A673 (cell line): ENCODE measurements around the gene CINP. TPM values are rescaled to one million over a fixed set of nuclear protein-coding genes. Genes with fewer than 3 reads are reported as not detected.

Experiments used
- BruUV-seq: library from RNA; stranded (reverse); fragments of 400-500 nt; replicated peaks from 2 replicates; lab custom pipeline; 2021; lab: Mats Ljungman, UMichigan
- CTCF ChIA-PET: fragments of 300-600 bp; sonication (Branson Sonifier 250); formaldehyde crosslinking; loops from one replicate; lab custom pipeline; 2022; ENCODE audit warnings: antibody characterized with exemption; lab: Charles Lee
- POLR2A ChIA-PET: fragments of 300-600 bp; sonication (Branson Sonifier 250); formaldehyde crosslinking; loops from one replicate; lab custom pipeline; 2022; ENCODE audit warnings: antibody characterized with exemption; ENCODE audit not compliant: low non-redundant PET; lab: Charles Lee
- DNase-seq: peaks from one replicate; pipeline ENCODE4 v3.0.0-alpha.2; 2015; ENCODE audit warnings: low spot score
- H3K27ac ChIP-seq: fragments of 200-600 bp; sonication (generic); 2 replicates; pipeline ENCODE4 v1.5.1; 2016; ENCODE audit warnings: mixed run types, low read depth, mild to moderate bottlenecking, mixed read lengths, antibody characterized with exemption, low read length; ENCODE audit not compliant: poor library complexity, severe bottlenecking
- H3K27me3 ChIP-seq: fragments of 200-600 bp; sonication (generic); replicated peaks from 2 replicates; pipeline ENCODE4 v1.6.1; 2017; ENCODE audit warnings: mixed run types, low read depth, mild to moderate bottlenecking, mixed read lengths, antibody characterized with exemption, low read length; ENCODE audit not compliant: insufficient read depth, poor library complexity
- H3K36me3 ChIP-seq: fragments of 200-600 bp; sonication (generic); 2 replicates; pipeline ENCODE4 v1.6.1; 2016; ENCODE audit warnings: mixed run types, mild to moderate bottlenecking, mixed read lengths, antibody characterized with exemption, low read length; ENCODE audit not compliant: insufficient read depth, poor library complexity, severe bottlenecking
- H3K4me1 ChIP-seq: fragments of 200-600 bp; sonication (generic); 2 replicates; pipeline ENCODE4 v1.6.1; 2017; ENCODE audit warnings: mixed run types, mild to moderate bottlenecking, mixed read lengths, antibody characterized with exemption, low read length; ENCODE audit not compliant: insufficient read depth, poor library complexity, severe bottlenecking
- H3K4me3 ChIP-seq: fragments of 200-600 bp; sonication (generic); 2 replicates; pipeline ENCODE4 v1.5.1; 2016; ENCODE audit warnings: low read depth, mixed run types, mild to moderate bottlenecking, mixed read lengths, low read length; ENCODE audit not compliant: poor library complexity, severe bottlenecking
- H3K9me3 ChIP-seq: fragments of 200-600 bp; sonication (generic); 2 replicates; pipeline ENCODE4 v1.6.1; 2016; ENCODE audit warnings: mixed run types, low read depth, mild to moderate bottlenecking, mixed read lengths, antibody characterized with exemption, low read length; ENCODE audit not compliant: poor library complexity, severe bottlenecking
- EZH2 ChIP-seq: fragments of 200-600 bp; sonication (generic); IDR thresholded peaks from 2 replicates; pipeline ENCODE4 v1.6.1; 2017; ENCODE audit warnings: borderline replicate concordance, low read depth, mild to moderate bottlenecking, mixed read lengths, antibody characterized with exemption, low read length; ENCODE audit not compliant: poor library complexity, severe bottlenecking
- intact Hi-C: fragments of 100-400 bp; cut with micrococcal nuclease; formaldehyde crosslinking; loops from one replicate; pipeline ENCODE4 v1.10.0; 2022; ENCODE audit not compliant: unreplicated experiment
- total RNA-seq: library from RNA; stranded (reverse); gene quantifications from 2 replicates; pipeline ENCODE4 v1.2.3, GENCODE V29; 2021
- TF ChIP-seq, protein P1 (sequence below): fragments of 300-800, 200-600 bp; sonication (generic); conservative IDR thresholded peaks from 2 replicates; pipeline ENCODE4 v1.5.1; 2017; ENCODE audit warnings: low read depth, mild to moderate bottlenecking, antibody characterized with exemption, low read length, moderate library complexity, mixed read lengths

The CINP gene
- total RNA-seq, 1 experiment from 2014 or later, result 46.6 TPM

DNA sequence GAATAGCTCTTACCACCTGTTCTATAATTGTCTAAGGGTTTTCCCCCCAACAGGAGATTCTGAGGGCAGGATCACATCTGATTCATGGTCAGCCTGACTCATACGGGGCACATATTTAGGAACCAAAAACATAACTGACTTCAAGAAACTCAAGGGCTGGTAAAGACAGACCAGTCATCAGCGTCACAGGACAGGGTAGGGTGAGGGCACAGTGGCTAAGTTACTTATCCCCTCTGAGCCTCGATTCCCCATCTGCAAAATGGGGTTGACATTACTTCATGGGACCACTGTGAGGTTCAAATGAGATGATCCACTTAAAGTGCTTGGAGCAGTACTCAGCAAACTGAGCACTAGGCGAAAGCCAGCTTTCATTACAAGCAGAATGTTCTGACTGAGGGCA is 606 bp downstream of the CINP start:
- POLR2A ChIA-PET, result no interaction called here
- Histone ChIP-seq H3K4me3 (peak overlapping the region; percentile 86), H3K9me3 (no peaks in the 10 kb centered on the region), H3K27me3 (no peaks in the 10 kb centered on the region), H3K4me1 (peaks cover 10% of the 10 kb centered on the region), H3K27ac (peak overlapping the region; percentile 88), H3K36me3 (no peaks in the 10 kb centered on the region)
- BruUV-seq, result TSS peak; percentile 74
- CTCF ChIA-PET, result interaction anchor here (0.9 kb wide), 1 partner anchor 76 kb away, joined by 3 read pairs; no protein-coding TSS in a partner anchor
- intact Hi-C loops, result no loop called here
- DNase-seq, result no peak
- TF ChIP-seq, protein P1, sequence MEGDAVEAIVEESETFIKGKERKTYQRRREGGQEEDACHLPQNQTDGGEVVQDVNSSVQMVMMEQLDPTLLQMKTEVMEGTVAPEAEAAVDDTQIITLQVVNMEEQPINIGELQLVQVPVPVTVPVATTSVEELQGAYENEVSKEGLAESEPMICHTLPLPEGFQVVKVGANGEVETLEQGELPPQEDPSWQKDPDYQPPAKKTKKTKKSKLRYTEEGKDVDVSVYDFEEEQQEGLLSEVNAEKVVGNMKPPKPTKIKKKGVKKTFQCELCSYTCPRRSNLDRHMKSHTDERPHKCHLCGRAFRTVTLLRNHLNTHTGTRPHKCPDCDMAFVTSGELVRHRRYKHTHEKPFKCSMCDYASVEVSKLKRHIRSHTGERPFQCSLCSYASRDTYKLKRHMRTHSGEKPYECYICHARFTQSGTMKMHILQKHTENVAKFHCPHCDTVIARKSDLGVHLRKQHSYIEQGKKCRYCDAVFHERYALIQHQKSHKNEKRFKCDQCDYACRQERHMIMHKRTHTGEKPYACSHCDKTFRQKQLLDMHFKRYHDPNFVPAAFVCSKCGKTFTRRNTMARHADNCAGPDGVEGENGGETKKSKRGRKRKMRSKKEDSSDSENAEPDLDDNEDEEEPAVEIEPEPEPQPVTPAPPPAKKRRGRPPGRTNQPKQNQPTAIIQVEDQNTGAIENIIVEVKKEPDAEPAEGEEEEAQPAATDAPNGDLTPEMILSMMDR, result no peak
- no peak for TF ChIP-seq EZH2

DNA sequence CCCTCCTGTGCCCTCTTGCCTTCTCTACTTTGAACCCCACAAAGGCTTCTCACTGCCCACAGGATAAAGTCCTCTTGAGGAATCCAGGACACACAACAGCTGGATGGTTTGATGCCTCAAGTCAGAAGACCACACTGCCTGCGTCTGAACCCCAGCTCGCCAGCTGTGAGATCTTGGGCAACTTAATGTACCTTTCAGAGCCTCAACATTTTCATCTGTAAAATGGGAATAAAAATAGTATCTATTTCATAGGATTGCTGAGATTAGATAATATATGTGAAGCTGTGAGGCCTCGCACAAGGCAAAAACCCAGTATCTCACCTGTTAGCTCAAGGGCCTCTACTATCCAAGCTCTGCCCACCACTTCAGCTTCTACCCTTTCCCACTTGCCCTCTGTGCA is 2.3 kb downstream of the CINP start:
- intact Hi-C loops, result no loop called here
- POLR2A ChIA-PET, result no interaction called here

DNA sequence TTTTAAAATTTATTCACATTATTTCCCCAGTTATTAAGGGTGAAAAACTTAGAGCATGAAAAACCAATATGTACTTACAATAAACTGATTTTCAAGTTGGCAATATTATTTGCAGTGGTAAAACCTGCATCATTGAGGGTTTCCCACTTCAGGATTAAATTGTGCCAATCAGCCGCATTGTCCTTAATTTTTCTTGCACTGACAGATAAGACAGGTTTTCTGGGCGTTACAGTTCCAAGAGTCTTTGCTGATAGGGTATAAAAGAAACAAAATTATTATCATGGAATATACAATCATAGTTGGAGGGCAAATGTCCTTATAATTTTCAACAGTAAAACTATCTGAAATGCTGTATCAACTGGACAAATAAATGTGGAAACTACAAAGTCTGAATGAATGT is 3.3 kb downstream of the CINP start:
- no peak for TF ChIP-seq EZH2
- TF ChIP-seq, protein P1, result no peak
- CTCF ChIA-PET, result no interaction called here
- POLR2A ChIA-PET, result interaction anchor here (0.7 kb wide), 1 partner anchor 41 kb away, joined by 3 read pairs; no protein-coding TSS in a partner anchor
- intact Hi-C loops, result no loop called here
- H3K9me3 ChIP-seq, result no peaks in the 10 kb centered on the region
- no peak overlapping the region for H3K27ac ChIP-seq
- H3K36me3 ChIP-seq, result peaks cover 3% of the 10 kb centered on the region
- H3K4me1 ChIP-seq, result peaks cover 10% of the 10 kb centered on the region
- no peak overlapping the region for H3K4me3 ChIP-seq
- no peak for DNase-seq
- no TSS peak for BruUV-seq
- H3K27me3 ChIP-seq, result no peaks in the 10 kb centered on the region

More for the DNA sequence above, 2.3 kb downstream of the CINP start:
- Histone ChIP-seq H3K9me3 (no peaks in the 10 kb centered on the region), H3K4me1 (peaks cover 10% of the 10 kb centered on the region), H3K27me3 (no peaks in the 10 kb centered on the region), H3K4me3 (no peak overlapping the region), H3K36me3 (peaks cover 3% of the 10 kb centered on the region), H3K27ac (no peak overlapping the region)
- BruUV-seq, result no TSS peak
- TF ChIP-seq EZH2, result no peak
- TF ChIP-seq, protein P1, result no peak
- DNase-seq, result no peak
- CTCF ChIA-PET, result no interaction called here
